ENCODE results near the gene MED19.
"Not testable (repeated sequence)": the region's sequence is repeated elsewhere in the genome, so short reads cannot be mapped to it uniquely, and the experiment has no call there.

Gene MED19

DNA sequence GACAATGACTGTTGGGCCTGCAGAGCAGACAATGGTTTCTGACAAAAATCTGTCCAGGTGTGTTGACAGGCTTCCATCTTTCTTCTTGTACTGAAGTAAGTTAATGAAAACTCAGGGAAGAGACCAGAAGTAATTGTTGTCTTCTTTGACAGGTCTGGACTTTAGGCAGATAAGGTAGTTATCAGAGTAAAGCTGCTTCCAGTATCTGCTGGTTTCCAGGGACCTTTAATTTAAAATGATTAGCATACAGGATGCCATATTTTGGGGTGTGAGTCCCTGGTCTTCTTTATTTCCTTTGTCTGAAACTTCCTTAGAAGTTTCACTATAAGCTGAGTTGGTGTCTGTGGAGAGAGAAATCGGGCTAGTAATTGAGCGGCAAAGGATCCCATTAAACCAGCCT, 1.8 kb upstream of the MED19 start:
- peak overlapping the region; percentile 93 to 95 (median 94) for H3K4me3 Mint-ChIP-seq
- H3K27me3 Mint-ChIP-seq (ENCODE audit: low read depth) = no peaks in the 10 kb centered on the region
- H3K27ac Mint-ChIP-seq = no peak overlapping the region
- H3K4me1 Mint-ChIP-seq = peaks cover 26% of the 10 kb centered on the region
- peaks cover 46% of the 10 kb centered on the region for H3K36me3 Mint-ChIP-seq (ENCODE audit: low read depth)
- TF ChIP-seq, protein P1, sequence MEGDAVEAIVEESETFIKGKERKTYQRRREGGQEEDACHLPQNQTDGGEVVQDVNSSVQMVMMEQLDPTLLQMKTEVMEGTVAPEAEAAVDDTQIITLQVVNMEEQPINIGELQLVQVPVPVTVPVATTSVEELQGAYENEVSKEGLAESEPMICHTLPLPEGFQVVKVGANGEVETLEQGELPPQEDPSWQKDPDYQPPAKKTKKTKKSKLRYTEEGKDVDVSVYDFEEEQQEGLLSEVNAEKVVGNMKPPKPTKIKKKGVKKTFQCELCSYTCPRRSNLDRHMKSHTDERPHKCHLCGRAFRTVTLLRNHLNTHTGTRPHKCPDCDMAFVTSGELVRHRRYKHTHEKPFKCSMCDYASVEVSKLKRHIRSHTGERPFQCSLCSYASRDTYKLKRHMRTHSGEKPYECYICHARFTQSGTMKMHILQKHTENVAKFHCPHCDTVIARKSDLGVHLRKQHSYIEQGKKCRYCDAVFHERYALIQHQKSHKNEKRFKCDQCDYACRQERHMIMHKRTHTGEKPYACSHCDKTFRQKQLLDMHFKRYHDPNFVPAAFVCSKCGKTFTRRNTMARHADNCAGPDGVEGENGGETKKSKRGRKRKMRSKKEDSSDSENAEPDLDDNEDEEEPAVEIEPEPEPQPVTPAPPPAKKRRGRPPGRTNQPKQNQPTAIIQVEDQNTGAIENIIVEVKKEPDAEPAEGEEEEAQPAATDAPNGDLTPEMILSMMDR (IDR thresholded peaks at IDR 0.05; ENCODE audit: unreplicated experiment in 3 of 3) = no peak
- peaks cover 9% of the 10 kb centered on the region for H3K9me3 Mint-ChIP-seq

DNA sequence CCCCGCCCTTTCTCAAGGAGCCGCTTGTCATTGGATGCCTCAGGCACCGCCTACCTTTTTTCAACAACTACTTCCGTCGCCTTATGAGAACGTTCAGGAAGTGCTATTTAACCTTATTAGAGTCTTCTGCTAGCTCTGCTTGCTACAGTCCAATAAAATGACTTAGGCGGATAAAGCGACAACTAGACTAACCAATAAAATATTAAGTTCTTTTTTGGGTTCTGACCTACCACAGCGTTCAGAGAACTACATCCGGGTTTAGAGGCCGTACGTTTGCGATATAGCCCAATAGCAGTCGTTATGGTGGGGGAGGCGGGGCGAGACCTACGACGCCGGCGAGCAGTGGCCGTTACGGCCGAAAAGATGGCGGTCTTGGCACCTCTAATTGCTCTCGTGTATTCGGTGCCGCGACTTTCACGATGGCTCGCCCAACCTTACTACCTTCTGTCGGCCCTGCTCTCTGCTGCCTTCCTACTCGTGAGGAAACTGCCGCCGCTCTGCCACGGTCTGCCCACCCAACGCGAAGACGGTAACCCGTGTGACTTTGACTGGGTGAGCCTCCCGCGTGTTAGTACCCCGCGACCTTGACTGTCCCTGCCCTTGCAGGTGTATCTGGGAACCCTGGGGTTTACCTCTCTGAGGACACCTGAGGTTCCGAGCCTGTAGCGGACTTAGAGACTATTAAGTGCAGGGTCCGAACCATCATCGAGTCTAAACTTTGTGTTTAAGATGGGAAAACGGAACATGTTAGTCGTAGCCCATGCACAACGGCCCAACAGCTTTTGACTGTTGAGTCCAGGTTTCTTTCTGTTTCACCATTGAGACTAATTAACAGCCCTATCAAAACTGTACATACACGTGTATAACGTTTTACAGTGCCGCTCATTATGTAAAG, 488 bp upstream of the MED19 start, which contains the start of gene TMX2:
Gene TMX2, plus strand, starts transcription at position 338 of the 895 bp plus-strand sequence. Its CDS starts 26 bp downstream, at position 364.
- Mint-ChIP-seq H3K4me3 (peak within 1 kb of the TSS; percentile 93 to 95 (median 94)), H3K27me3 (ENCODE audit: low read depth) (no peaks in the 10 kb centered on the region), H3K4me1 (peaks cover 26% of the 10 kb centered on the region), H3K36me3 (ENCODE audit: low read depth) (peaks cover 41% of the 10 kb centered on the region), H3K27ac (peak within 1 kb of the TSS; percentile 84 to 95 (median 86)), H3K9me3 (peaks cover 5% of the 10 kb centered on the region)
- TF ChIP-seq, protein P1 (IDR thresholded peaks at IDR 0.05; ENCODE audit: unreplicated experiment in 3 of 3) = no peak

- TF ChIP-seq, protein P1 (IDR thresholded peaks at IDR 0.05; ENCODE audit: unreplicated experiment in 3 of 3) = no peak
- Mint-ChIP-seq H3K36me3 (ENCODE audit: low read depth) (peaks cover 39% of the 10 kb centered on the region), H3K4me1 (peaks cover 26% of the 10 kb centered on the region), H3K4me3 (peak overlapping the region in 2 of 3 experiments; percentile 93 to 95), H3K9me3 (peaks cover 3% of the 10 kb centered on the region), H3K27me3 (ENCODE audit: low read depth) (no peaks in the 10 kb centered on the region), H3K27ac (no peak overlapping the region)
Observed at GRCh38 chr11:57709802-57710367, 2.1 kb downstream of the MED19 start.

DNA sequence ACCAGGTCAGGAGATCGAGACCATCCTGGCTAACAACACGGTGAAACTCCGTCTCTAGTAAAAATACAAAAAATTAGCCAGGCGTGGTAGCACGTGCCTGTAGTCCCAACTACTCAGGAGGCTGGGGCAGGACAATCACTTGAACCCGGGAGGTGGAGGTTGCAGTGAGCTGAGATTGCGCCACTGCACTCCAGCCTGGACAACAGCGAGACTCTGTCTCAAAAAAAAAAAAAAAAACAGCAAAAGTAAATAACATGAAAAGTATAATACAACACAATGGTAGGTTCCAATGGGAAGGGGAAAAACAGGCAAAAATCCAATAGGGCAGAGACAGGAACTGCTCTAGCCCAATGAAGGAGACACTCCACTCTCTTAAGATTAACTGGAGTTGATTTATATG, 6.6 kb downstream of the MED19 start:
- not testable (repeated sequence) for H3K9me3 Mint-ChIP-seq; H3K4me1 Mint-ChIP-seq; H3K4me3 Mint-ChIP-seq; H3K27me3 Mint-ChIP-seq (ENCODE audit: low read depth); H3K27ac Mint-ChIP-seq
- H3K36me3 Mint-ChIP-seq (ENCODE audit: low read depth) = peaks cover 48% of the 10 kb centered on the region

DNA sequence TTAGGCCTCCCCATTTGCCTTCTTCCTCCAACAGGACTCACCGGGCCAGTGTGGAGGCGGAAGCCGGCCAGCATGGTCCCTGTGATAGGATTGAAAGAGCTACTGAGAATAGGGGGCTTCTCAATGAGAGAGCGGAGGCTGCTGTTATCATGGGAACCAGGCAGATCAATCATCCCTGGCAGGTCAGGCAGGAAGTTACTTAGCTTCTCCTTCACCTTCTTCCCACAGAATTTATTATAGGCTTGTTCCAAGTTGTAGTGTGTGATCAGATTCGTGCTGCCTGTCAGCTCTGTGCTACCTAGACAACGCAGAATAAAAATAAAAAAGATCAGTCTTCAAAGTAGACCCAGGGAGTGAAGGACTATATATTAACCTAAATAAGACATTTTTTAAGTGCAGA, 7.1 kb downstream of the MED19 start:
- Mint-ChIP-seq H3K9me3 (no peaks in the 10 kb centered on the region), H3K27ac (no peak overlapping the region), H3K36me3 (ENCODE audit: low read depth) (peaks cover 50% of the 10 kb centered on the region), H3K27me3 (ENCODE audit: low read depth) (no peaks in the 10 kb centered on the region), H3K4me3 (no peak overlapping the region), H3K4me1 (no peaks in the 10 kb centered on the region)
- TF ChIP-seq, protein P1 (IDR thresholded peaks at IDR 0.05; ENCODE audit: unreplicated experiment in 3 of 3) = no peak

DNA sequence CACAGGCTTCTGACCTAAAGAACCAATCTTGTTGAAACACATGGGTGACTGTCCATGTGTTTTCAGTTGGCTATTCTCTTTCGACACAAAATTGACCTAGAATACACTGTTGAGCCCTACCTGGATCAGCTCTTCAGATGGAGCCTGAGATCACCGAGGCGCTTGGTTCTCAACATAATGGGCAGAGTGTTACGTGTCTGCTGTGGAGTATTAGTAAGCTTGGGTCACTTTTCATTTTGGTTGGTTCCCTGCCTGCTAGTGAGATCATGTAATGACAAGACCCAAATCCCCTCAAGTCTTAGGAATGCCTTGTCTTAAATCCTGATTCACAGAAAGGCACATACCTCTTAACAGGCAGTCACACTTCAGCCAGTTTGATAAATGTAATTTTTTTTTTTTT, 8.7 kb downstream of the MED19 start:
- H3K27ac Mint-ChIP-seq = no peak overlapping the region
- H3K4me3 Mint-ChIP-seq = no peak overlapping the region
- H3K4me1 Mint-ChIP-seq = no peaks in the 10 kb centered on the region
- no peaks in the 10 kb centered on the region for H3K9me3 Mint-ChIP-seq
- TF ChIP-seq, protein P1 (IDR thresholded peaks at IDR 0.05; ENCODE audit: unreplicated experiment in 3 of 3) = no peak
- H3K36me3 Mint-ChIP-seq (ENCODE audit: low read depth) = peaks cover 56% of the 10 kb centered on the region
- H3K27me3 Mint-ChIP-seq (ENCODE audit: low read depth) = no peaks in the 10 kb centered on the region
